ENCODE measurements around the gene RRP8. TPM values are rescaled to one million over a fixed set of nuclear protein-coding genes. Genes with fewer than 3 reads are reported as not detected.

Gene RRP8
- total RNA-seq, 1 donor from 2014 or later, result 23.9 TPM

GRCh38 chr11:6556139-6556949 lies 47.1 kb downstream of the RRP8 start:
- H3K4me1 Mint-ChIP-seq (ENCODE audit: low read depth, unreplicated experiment), result no peaks in the 10 kb centered on the region
- Histone ChIP-seq H4K20me1 (ENCODE audit: insufficient read depth, low read length) (no peaks in the 10 kb centered on the region), H3K4me3 (ENCODE audit: insufficient read depth, low read depth, low read length) (no peak overlapping the region), H3K4me2 (ENCODE audit: low read length) (no peak overlapping the region), H3K27ac (ENCODE audit: low read depth, low read length) (no peak overlapping the region), H3K36me3 (ENCODE audit: insufficient read depth, low read length) (no peaks in the 10 kb centered on the region), H3K27me3 (ENCODE audit: insufficient read depth, low read length) (no peaks in the 10 kb centered on the region), H3K79me2 (ENCODE audit: insufficient read depth, low read length) (no peaks in the 10 kb centered on the region), H3K9me3 (ENCODE audit: insufficient read depth, low read depth, low read length) (no peaks in the 10 kb centered on the region), H3K4me1 (ENCODE audit: insufficient read depth, low read length) (no peaks in the 10 kb centered on the region), H3K9ac (ENCODE audit: low read length) (no peak overlapping the region), H2AFZ (ENCODE audit: low read depth, low read length) (no peak overlapping the region)
- FAIRE-seq (no peak), DNase-seq (ENCODE audit: low read depth) (no peak)
- no peaks in the 10 kb centered on the region for H3K27me3 Mint-ChIP-seq (ENCODE audit: low read depth, unreplicated experiment)
- H3K9me3 Mint-ChIP-seq (ENCODE audit: unreplicated experiment), result no peaks in the 10 kb centered on the region
- H3K4me3 Mint-ChIP-seq (ENCODE audit: unreplicated experiment), result no peak overlapping the region
- H3K27ac Mint-ChIP-seq (ENCODE audit: unreplicated experiment), result no peak overlapping the region
- H3K36me3 Mint-ChIP-seq (ENCODE audit: low read depth, unreplicated experiment), result peaks cover 15% of the 10 kb centered on the region
- TF ChIP-seq CTCF (IDR thresholded peaks at IDR 0.05; ENCODE audit: insufficient read depth, low read depth, low read length) (no peak), EZH2 (IDR thresholded peaks at IDR 0.05; ENCODE audit: insufficient read depth, low read length) (no peak)

DNA sequence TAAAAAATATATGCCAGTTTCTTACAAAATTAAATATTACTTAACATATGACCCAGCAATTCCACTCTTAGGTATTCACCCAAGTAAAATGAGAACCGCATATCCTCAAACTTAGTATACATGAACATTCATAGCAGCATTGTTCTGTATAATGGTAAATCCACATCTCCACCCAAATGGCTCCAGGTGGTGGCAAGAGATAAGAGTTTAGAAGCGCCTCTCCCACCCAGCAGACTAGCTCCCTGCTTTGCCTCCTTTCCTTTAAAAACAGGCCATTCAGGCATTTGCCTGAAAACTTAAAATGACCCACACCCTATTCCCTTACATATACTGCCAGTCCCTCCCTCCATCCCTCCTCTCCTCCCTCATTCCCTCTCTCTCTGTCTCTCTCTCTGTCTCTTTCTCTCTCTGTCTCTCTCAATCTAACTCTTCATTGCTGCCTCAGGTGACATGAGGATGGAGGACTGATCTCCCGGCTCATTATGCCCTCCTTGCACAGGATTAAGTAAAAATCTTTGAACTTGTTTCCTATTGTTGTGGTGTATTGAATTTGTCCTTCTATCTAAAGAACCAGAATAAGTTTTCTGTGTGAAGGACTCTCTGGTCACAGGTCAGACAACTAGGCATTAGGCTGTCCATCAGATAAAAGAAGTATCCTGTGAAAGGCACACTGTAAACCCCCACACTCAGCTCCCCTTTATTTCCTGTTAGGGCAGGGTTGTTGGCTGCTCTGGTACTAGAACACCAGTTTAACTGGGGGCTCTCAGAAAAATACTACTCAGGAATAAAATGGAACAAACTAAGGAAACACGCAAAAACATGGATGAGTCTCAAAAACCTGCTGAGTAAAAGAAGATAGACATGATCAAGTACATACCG lies 48.3 kb downstream of the RRP8 start:
- H3K9me3 Mint-ChIP-seq (ENCODE audit: unreplicated experiment), result no peaks in the 10 kb centered on the region
- no peaks in the 10 kb centered on the region for H3K4me1 Mint-ChIP-seq (ENCODE audit: low read depth, unreplicated experiment)
- Histone ChIP-seq H3K36me3 (ENCODE audit: insufficient read depth, low read length) (no peaks in the 10 kb centered on the region), H2AFZ (ENCODE audit: low read depth, low read length) (no peak overlapping the region), H3K27ac (ENCODE audit: low read depth, low read length) (no peak overlapping the region), H3K79me2 (ENCODE audit: insufficient read depth, low read length) (no peaks in the 10 kb centered on the region), H3K4me1 (ENCODE audit: insufficient read depth, low read length) (no peaks in the 10 kb centered on the region), H3K4me3 (ENCODE audit: insufficient read depth, low read depth, low read length) (no peak overlapping the region), H3K27me3 (ENCODE audit: insufficient read depth, low read length) (no peaks in the 10 kb centered on the region), H3K9me3 (ENCODE audit: insufficient read depth, low read depth, low read length) (no peaks in the 10 kb centered on the region), H4K20me1 (ENCODE audit: insufficient read depth, low read length) (no peaks in the 10 kb centered on the region), H3K9ac (ENCODE audit: low read length) (no peak overlapping the region), H3K4me2 (ENCODE audit: low read length) (no peak overlapping the region)
- peaks cover 12% of the 10 kb centered on the region for H3K36me3 Mint-ChIP-seq (ENCODE audit: low read depth, unreplicated experiment)
- no peak overlapping the region for H3K27ac Mint-ChIP-seq (ENCODE audit: unreplicated experiment)
- H3K27me3 Mint-ChIP-seq (ENCODE audit: low read depth, unreplicated experiment), result no peaks in the 10 kb centered on the region
- FAIRE-seq (no peak), DNase-seq (ENCODE audit: low read depth) (no peak)
- TF ChIP-seq EZH2 (IDR thresholded peaks at IDR 0.05; ENCODE audit: insufficient read depth, low read length), result no peak
- no peak for TF ChIP-seq CTCF (IDR thresholded peaks at IDR 0.05; ENCODE audit: insufficient read depth, low read depth, low read length)
- H3K4me3 Mint-ChIP-seq (ENCODE audit: unreplicated experiment), result no peak overlapping the region
